Activated T-helper 2 cell treated with anti-CD3 and anti-CD28 coated beads, Interferon-gamma antibody, Interleukin-2, Interleukin-4, amounts not matched to agents 10 μg/mL and 5 μg/mL and 100 μg/mL, durations not matched to agents 14 hours and 24 hours and 36 hours (primary cell): ENCODE data around the gene DIPK1C. TPM values are rescaled to one million over a fixed set of nuclear protein-coding genes. Genes with fewer than 3 reads are reported as not detected.
A peak's percentile ranks its signal among the peaks of the same experiment; 100 is the strongest.

ENCODE experiments used
- DNase-seq: peaks from one replicate; pipeline ENCODE4 v3.0.0; 2021; ENCODE audit warnings: low spot score
- H3K27ac Mint-ChIP-seq: one replicate; pipeline ENCODE4 v1.8.0; 2021; ENCODE audit warnings: mixed read lengths
- H3K27me3 Mint-ChIP-seq: one replicate; pipeline ENCODE4 v1.8.0; 2021; ENCODE audit warnings: low read depth, mixed read lengths
- H3K36me3 Mint-ChIP-seq: one replicate; pipeline ENCODE4 v1.8.0; 2021; ENCODE audit warnings: low read depth, mixed read lengths
- H3K4me1 Mint-ChIP-seq: one replicate; pipeline ENCODE4 v1.8.0; 2021; ENCODE audit warnings: low read depth, mixed read lengths
- H3K4me3 Mint-ChIP-seq: one replicate; pipeline ENCODE4 v1.8.0; 2021; ENCODE audit warnings: low read depth, mild to moderate bottlenecking, moderate library complexity, mixed read lengths
- H3K9me3 Mint-ChIP-seq: one replicate; pipeline ENCODE4 v1.8.0; 2021; ENCODE audit warnings: mixed read lengths
- intact Hi-C: fragments of 100-400 bp; cut with micrococcal nuclease; formaldehyde crosslinking; loops from one replicate; pipeline ENCODE4 v1.15.1; 2023
- total RNA-seq: library from RNA; stranded (reverse); gene quantifications from 2 replicates; pipeline ENCODE4 v1.2.3, GENCODE V29; 2022

DIPK1C gene
- total RNA-seq, 1 donor from 2014 or later = not detected

DNA sequence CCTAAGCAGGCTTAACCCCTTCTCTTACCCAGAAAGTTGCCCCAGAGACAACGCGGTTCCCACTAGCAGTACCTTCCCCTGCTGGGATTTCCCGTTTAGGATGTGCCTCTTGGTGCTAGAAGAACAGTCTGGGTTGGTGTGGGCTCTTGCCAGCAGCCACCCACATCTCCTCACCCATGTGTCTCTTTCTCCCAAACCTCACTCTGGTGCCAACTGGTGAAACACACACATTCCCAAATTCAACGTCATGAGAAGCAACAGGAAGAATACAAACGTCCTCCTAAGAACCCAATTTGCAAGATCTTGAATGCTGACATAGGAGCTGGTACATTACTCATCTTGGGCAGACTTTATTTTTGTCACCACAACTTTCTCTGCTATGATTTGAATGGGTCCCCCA is 36.2 kb downstream of the DIPK1C start:
- DNase-seq = no peak
- Mint-ChIP-seq H3K36me3 (no peaks in the 10 kb centered on the region), H3K4me1 (no peaks in the 10 kb centered on the region), H3K9me3 (no peaks in the 10 kb centered on the region), H3K27me3 (peaks cover 27% of the 10 kb centered on the region), H3K27ac (no peak overlapping the region), H3K4me3 (no peak overlapping the region)
- intact Hi-C loops = no loop called here

DNA sequence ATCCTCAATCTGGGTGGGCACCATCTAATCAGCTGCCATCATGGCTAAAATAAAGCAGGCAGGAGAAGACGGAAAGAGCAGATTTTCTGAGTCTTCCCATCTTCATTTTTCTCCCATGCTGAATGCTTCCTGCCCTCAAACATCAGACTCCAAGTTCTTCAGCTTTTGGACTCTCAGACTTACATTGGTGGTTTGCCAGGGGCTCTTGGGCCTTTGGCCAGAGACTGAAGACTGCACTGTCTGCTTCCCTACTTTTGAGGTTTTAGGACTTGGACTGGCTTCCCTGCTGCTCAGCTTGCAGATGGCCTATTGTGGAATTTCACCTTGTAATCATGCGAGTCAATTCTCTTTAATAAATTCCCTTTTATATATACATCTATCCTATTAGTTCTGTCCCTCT is 36.6 kb downstream of the DIPK1C start:
- intact Hi-C loops = no loop called here
- Mint-ChIP-seq H3K27ac (no peak overlapping the region), H3K9me3 (no peaks in the 10 kb centered on the region), H3K27me3 (peaks cover 27% of the 10 kb centered on the region), H3K4me1 (no peaks in the 10 kb centered on the region), H3K36me3 (no peaks in the 10 kb centered on the region), H3K4me3 (no peak overlapping the region)
- no peak for DNase-seq

DNA sequence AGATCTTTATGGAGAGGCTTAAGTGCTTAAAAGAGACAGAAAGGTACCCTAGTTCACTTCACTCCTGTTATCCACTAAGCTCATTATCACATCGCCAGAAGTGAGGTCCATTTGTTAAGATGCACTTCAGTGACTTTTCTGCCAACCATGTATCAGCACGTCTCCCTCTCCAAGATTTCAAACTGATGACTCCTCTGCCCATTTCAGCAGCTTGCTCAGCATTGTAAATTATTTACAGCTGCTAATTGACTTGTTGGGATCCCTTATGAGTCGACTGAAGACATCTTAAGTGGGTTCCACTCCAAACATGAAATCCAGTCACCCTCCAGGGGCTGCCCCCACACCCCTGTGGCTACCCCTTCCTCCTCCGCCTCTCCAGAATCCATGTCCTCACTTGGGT is 37.3 kb downstream of the DIPK1C start:
- Mint-ChIP-seq H3K27ac (no peak overlapping the region), H3K4me3 (no peak overlapping the region), H3K4me1 (no peaks in the 10 kb centered on the region), H3K9me3 (no peaks in the 10 kb centered on the region), H3K36me3 (no peaks in the 10 kb centered on the region), H3K27me3 (peaks cover 27% of the 10 kb centered on the region)
- intact Hi-C loops = no loop called here
- DNase-seq = no peak

DNA sequence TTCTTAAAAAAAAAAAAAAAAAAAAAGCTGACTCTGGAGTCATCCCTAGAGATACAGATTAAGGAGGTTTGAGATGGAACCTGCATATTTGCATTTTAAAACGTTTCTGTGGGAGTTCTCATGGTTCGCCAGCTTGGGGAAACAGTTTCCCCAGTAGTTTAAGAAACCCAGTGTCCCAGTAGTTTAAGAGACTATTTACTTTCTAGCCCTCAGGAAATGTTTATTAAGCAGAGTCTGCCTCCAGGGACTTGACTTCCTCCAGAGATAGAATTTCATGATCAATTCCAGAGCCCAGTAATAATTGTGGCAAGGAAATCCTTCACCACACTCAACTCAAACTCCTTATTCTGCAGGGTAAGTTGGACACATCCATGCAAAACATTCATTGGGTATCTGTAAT is 39.1 kb downstream of the DIPK1C start:
- Mint-ChIP-seq H3K9me3 (no peaks in the 10 kb centered on the region), H3K27me3 (peaks cover 27% of the 10 kb centered on the region), H3K36me3 (no peaks in the 10 kb centered on the region), H3K27ac (no peak overlapping the region), H3K4me3 (no peak overlapping the region), H3K4me1 (no peaks in the 10 kb centered on the region)
- intact Hi-C loops = no loop called here
- DNase-seq = no peak

DNA sequence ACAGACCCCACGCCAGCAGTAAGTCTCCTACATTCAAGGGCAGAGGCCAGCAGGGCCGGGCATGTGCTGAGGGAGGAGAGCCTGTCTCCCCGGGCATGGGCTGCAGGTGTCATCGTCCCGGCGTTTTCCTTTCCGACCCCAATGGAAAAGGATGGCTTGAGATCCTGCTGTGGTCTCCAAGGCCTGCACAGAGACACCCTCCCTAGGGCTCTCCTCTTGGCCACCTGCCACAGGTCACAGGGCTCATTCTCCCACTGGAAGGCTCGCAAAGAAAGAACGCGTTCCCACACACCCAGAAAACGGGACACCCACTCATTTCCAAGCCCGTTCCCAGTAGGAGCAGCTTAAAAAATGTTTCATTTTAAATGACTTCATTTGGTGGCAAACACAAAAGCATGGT is 41.0 kb downstream of the DIPK1C start:
- H3K4me1 Mint-ChIP-seq = peaks cover 6% of the 10 kb centered on the region
- intact Hi-C loops = no loop called here

DNA sequence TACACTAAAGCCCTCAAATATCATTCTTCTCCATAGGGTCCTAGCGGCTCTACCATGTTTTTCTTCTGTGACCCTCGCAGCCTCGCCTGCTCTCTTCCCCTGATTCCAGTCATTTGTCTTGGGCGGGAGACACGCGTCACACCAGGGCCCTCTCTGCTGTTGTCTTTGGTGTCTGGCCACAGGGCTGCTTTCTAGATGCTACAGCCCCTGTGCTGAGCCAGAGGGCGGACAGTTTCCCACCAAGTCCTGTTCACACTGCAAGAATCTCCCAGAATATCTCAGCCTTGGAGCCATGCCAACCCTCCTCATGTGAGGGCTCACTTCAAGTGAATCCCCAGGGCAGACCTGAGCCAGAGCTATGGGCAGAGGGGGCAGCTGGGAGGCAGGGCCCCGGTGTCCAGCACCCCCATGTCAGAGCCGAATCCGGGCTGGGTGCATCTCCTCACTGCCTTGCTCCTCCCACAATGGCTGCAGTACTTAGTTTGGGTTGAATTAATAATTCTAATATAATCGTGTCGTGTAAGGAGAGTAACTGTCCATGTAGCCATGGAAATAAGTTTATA is 42.1 kb downstream of the DIPK1C start:
- intact Hi-C loops = no loop called here
- no peak overlapping the region for H3K27ac Mint-ChIP-seq

More for the DNA sequence above, 41.0 kb downstream of the DIPK1C start:
- Mint-ChIP-seq H3K27ac (no peak overlapping the region), H3K4me3 (no peak overlapping the region), H3K36me3 (no peaks in the 10 kb centered on the region), H3K27me3 (peaks cover 24% of the 10 kb centered on the region), H3K9me3 (no peaks in the 10 kb centered on the region)
- DNase-seq = no peak

DNA sequence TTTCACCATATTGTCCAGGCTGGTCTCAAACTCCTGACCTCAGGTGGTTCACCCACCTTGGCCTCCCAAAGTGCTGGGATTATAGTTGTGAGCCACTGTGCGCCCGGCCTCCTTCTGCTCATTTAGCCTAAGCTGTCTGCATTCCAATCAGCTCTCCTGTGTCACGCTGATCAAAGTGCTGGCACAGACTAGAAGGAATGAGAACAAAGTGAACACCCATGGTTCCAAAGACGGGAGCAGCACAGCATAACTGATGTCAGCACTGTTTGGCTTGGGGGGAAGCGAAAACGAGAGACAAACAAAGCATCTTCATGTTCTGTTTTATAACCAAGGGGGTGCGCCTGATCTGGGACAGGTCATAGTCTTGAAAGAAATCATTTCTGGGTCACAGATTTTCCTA is 43.3 kb downstream of the DIPK1C start:
- Mint-ChIP-seq H3K27ac (no peak overlapping the region), H3K36me3 (no peaks in the 10 kb centered on the region), H3K4me1 (peaks cover 12% of the 10 kb centered on the region), H3K4me3 (no peak overlapping the region), H3K27me3 (peaks cover 13% of the 10 kb centered on the region), H3K9me3 (no peaks in the 10 kb centered on the region)
- intact Hi-C loops = no loop called here
- no peak for DNase-seq

More for the DNA sequence above, 42.1 kb downstream of the DIPK1C start:
- H3K9me3 Mint-ChIP-seq = no peaks in the 10 kb centered on the region
- no peak for DNase-seq
- peaks cover 11% of the 10 kb centered on the region for H3K4me1 Mint-ChIP-seq
- H3K4me3 Mint-ChIP-seq = no peak overlapping the region
- H3K27me3 Mint-ChIP-seq = peaks cover 21% of the 10 kb centered on the region
- no peaks in the 10 kb centered on the region for H3K36me3 Mint-ChIP-seq

DNA sequence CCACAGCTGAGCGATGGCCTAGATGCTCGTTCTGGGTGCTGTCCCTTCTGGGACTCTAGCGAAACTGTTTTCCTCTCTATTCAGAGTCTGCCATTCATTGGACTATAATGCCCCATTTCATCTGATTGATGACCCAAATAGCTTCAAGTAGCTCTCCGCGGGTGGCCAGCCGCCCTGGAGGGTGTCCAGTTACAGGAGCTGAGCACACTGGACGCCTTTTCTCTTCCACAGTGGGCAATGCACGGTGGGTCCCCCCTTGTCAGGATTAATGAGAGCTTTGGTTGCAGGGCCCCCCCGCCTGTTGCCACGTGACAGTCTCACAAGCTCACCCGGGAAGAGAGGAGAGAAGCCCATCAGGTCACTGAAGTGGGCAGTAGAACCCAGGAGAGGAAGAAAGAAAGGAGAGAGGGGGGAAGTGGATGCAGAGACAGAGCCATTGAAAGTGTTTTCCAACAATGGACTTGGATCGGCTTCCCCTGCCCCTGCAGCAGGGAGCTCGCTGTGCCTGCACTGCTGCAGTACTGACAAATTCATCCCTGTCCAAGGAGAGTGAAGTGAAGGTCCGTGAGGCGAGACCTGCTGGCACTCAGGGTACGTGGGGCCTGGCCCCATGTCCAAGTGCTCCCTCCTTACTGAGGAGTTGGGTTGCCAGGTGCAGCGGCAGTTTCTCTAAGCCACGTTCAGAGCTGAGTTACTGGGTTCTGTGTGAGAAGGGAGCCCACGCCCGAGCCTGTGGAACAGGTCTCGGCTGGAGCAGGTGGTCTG is 44.8 kb downstream of the DIPK1C start:
- no peak overlapping the region for H3K4me3 Mint-ChIP-seq
- H3K9me3 Mint-ChIP-seq = peaks cover 5% of the 10 kb centered on the region
- peaks cover 27% of the 10 kb centered on the region for H3K4me1 Mint-ChIP-seq
- intact Hi-C loops = no loop called here
- H3K27me3 Mint-ChIP-seq = peaks cover 9% of the 10 kb centered on the region
- no peak overlapping the region for H3K27ac Mint-ChIP-seq
- no peaks in the 10 kb centered on the region for H3K36me3 Mint-ChIP-seq
- DNase-seq = no peak

DNA sequence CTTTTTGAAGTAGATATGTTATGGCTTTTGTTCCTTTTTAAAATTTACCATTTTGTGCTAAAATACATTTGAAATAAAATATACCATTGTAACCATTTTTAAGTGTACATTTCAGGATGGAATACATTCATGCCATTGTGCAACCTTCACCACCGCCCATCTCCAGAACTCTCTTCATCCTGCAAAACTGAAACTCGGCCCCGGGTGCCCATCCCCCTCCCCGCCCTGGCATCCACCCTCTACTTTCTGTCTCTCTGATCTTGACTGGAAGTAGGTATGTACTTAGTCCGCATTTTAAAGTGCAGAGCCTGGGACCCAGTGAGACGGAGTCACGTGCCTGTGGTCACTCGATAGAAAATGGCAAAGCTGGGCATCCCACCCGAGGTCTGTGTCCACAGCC is 45.6 kb downstream of the DIPK1C start:
- H3K27ac Mint-ChIP-seq = no peak overlapping the region
- H3K9me3 Mint-ChIP-seq = peaks cover 5% of the 10 kb centered on the region
- peaks cover 4% of the 10 kb centered on the region for H3K27me3 Mint-ChIP-seq
- no peak overlapping the region for H3K4me3 Mint-ChIP-seq
- DNase-seq = peak; percentile 39
- H3K36me3 Mint-ChIP-seq = no peaks in the 10 kb centered on the region
- peaks cover 27% of the 10 kb centered on the region for H3K4me1 Mint-ChIP-seq
- intact Hi-C loops = no loop called here

DNA sequence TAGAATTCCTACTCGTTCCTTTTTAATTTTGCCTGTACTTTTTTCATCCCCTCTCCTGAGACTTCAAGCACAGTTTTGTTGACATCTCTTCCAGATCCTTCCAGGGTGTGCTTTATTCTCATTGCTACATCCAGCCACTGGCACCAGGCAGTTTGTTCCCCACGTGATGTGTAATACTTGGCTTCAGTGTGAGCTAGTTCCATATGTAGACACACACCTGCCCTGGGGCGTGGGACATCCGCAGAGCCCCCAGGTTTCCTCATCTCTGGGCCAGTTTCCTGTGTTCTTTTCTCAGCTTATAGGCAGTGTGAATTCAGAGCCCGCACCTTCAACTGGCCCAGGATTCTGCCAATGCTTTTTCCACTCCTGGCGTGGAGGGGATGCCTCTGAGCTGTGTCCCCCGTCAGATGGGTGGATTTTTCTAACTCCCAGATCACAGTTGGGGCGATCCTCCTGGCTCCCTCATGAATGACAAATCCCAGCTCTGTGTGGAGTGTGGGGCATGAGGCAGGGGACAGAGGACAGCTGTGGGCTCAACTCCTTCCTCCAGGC is 46.6 kb downstream of the DIPK1C start:
- Mint-ChIP-seq H3K27ac (no peak overlapping the region), H3K9me3 (peaks cover 5% of the 10 kb centered on the region), H3K4me3 (no peak overlapping the region), H3K36me3 (no peaks in the 10 kb centered on the region), H3K4me1 (peaks cover 27% of the 10 kb centered on the region), H3K27me3 (peaks cover 4% of the 10 kb centered on the region)
- DNase-seq = no peak
- intact Hi-C loops = no loop called here

DNA sequence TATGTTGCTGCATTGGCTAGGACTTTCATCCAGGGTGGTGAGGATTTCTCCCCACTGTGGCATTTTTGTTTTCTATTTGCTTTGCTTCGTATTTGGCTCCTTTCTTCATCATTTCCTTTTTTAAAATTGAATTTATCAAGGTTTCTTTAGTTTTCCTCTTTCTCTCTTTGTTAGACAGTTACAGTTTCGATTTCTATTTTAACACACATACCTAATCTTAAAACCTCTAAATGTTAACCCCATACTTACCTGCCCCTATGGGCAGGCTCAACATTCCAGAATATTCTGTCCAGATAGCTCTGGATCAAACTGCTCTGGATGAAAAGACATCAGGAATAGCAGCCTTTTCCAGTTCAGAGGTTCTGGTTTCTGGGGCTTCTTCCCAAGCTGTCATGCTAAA is 49.2 kb downstream of the DIPK1C start:
- Mint-ChIP-seq H3K9me3 (peaks cover 5% of the 10 kb centered on the region), H3K4me3 (peak overlapping the region; percentile 53), H3K36me3 (no peaks in the 10 kb centered on the region), H3K4me1 (peaks cover 27% of the 10 kb centered on the region), H3K27ac (peak overlapping the region; percentile 77), H3K27me3 (peaks cover 4% of the 10 kb centered on the region)
- intact Hi-C loops = loop anchor here (5.0 kb wide), 1 partner anchor 36 kb away; no protein-coding TSS in a partner anchor
- no peak for DNase-seq

DNA sequence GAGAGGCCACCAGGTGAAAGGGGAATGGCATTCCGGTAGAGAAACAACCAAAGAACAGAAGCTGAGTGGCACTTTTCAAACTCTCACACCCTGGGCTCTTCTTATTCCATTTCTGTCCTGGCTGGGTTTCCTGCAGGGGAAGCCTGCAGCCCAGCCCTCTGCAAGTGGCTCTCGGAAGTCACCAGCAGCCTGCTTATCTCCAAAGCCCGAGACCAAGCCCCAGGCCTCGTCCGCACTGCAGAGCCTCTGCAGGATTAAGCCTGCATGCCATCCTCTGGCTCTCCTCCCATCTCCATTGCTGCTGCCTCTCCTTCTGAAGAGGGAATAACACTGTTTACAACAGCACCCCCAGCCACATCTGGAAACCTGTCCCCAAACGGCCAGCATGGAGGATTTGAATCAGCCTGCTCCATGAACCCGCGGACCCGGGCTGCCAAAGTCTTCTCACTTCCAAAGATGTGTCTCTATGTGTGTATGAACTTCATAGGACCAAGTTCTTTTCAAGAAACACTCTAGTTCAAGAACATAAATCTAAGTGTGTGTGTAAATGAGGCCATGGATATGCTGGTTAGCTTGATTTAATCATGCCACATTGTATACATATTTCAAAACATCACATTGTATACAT is 54.2 kb downstream of the DIPK1C start:
- Mint-ChIP-seq H3K4me1 (peaks cover 10% of the 10 kb centered on the region), H3K27me3 (peaks cover 16% of the 10 kb centered on the region), H3K27ac (no peak overlapping the region), H3K9me3 (peaks cover 5% of the 10 kb centered on the region), H3K4me3 (no peak overlapping the region), H3K36me3 (no peaks in the 10 kb centered on the region)
- no peak for DNase-seq
- intact Hi-C loops = no loop called here

DNA sequence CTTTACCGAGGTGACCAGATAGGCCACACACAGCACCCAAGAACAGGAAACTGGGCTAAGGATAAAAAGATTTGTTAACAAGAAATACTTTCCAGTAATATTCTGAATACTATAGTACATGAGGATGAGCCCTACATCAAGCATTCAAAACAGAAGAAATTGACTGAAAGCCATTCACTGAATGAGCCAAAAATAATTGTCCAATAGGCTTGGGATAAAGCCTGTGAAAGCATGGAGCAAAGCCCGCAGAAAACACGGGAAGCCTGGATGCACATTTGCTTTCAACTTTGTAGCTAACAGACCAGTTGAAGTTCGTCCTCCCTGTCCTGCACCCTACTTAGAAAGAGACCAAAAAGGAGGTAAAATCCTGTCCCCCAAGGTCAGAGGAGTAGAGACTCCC is 56.3 kb downstream of the DIPK1C start:
- intact Hi-C loops = no loop called here
- no peak overlapping the region for H3K4me3 Mint-ChIP-seq
- H3K27ac Mint-ChIP-seq = no peak overlapping the region
- H3K4me1 Mint-ChIP-seq = peaks cover 3% of the 10 kb centered on the region
- no peak for DNase-seq
- peaks cover 22% of the 10 kb centered on the region for H3K27me3 Mint-ChIP-seq
- H3K36me3 Mint-ChIP-seq = no peaks in the 10 kb centered on the region
- no peaks in the 10 kb centered on the region for H3K9me3 Mint-ChIP-seq
